ENCODE data around the gene GRAP2. TPM values are rescaled to one million over a fixed set of nuclear protein-coding genes. Genes with fewer than 3 reads are reported as not detected.

GRAP2 gene
- total and polyA plus RNA-seq, 2 of the 8 experiments (the other 6 are each of a cell fraction or from before 2014, with no cell fraction given): 0.08 TPM; not detected in 1

DNA sequence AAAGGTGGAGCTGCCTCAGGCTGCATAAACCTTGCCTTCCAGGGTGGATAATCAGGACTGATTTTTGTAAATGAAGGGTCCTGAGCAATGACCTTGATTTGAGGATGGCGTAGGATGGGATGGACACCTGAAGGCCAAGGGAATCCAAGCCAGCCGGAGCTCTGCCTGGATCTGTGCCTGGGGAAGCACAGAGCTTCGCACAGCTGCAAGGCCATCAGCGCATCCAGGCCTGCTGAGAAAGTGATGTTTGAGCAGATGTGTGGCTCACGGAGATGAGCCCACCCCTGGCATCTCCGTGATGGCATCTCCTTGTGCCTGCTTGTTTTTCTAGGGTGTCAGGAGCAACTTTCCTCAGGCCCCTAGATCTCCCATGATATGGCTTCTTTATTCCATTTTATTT is 117.2 kb downstream of the GRAP2 start:
- H2BK12ac ChIP-seq (ENCODE audit: low read depth, low read length): no peak overlapping the region
- TF ChIP-seq RXRA (IDR thresholded peaks at IDR 0.05; ENCODE audit: insufficient read depth, low read depth, low read length) (no peak), BRCA1 (IDR thresholded peaks at IDR 0.05; ENCODE audit: low read depth, low read length) (no peak)

More for the DNA sequence above, 117.2 kb downstream of the GRAP2 start:
- H3K18ac ChIP-seq (ENCODE audit: extremely low read depth, low read length): no peak overlapping the region
- no peaks in the 10 kb centered on the region; a peak in 1 of 4 replicates for H3K79me2 ChIP-seq (ENCODE audit: control insufficient read depth in 1 of 2, insufficient read depth in 2 of 2, low read length in 2 of 2)
- no peak overlapping the region for H3K4ac ChIP-seq (replicated peaks; ENCODE audit: insufficient read length, low read depth, low read length)
- H2BK5ac ChIP-seq (ENCODE audit: low read depth, low read length): no peak overlapping the region
- H3K9ac ChIP-seq (replicated peaks in 1 of 4; ENCODE audit: extremely low read depth in 1 of 4, low read depth in 3 of 4, low read length in 3 of 4): no peak overlapping the region
- no peaks in the 10 kb centered on the region for H3K79me1 ChIP-seq (ENCODE audit: low read depth, low read length)
- H2BK15ac ChIP-seq (ENCODE audit: low read length): no peak overlapping the region
- H2AFZ ChIP-seq (ENCODE audit: low read length): no peak overlapping the region
- H3K36me3 ChIP-seq (ENCODE audit: control insufficient read depth in 2 of 4, insufficient read depth in 4 of 4, low read length in 3 of 4): peaks cover 0 to 20% (median 8%) of the 10 kb centered on the region in 4 experiments; a peak in 5 of 8 replicates
- no peak overlapping the region for H4K8ac ChIP-seq (ENCODE audit: extremely low read depth, insufficient read depth, low read length)
- no peak overlapping the region for H3K27ac ChIP-seq (ENCODE audit: low read depth, low read length)
- no peak overlapping the region for H3K14ac ChIP-seq (ENCODE audit: insufficient read length)
- H3K4me3 ChIP-seq (ENCODE audit: extremely low read depth in 1 of 4, insufficient read depth in 2 of 4, low read depth in 3 of 4, low read length in 4 of 4): no peak overlapping the region
- H2BK120ac ChIP-seq (replicated peaks; ENCODE audit: low read depth, low read length): no peak overlapping the region
- no peaks in the 10 kb centered on the region for H3K27me3 ChIP-seq (replicated peaks in 1 of 4; ENCODE audit: control insufficient read depth in 3 of 4, extremely low read depth in 1 of 4, insufficient read depth in 3 of 4, low read length in 3 of 4)
- ChIA-PET POLR2A (ENCODE audit: partially characterized antibody) (interaction anchor here (0.8 kb wide), 1 partner anchor 21 kb away, joined by 3 read pairs; no protein-coding TSS in a partner anchor), CTCF (ENCODE audit: partially characterized antibody) (interaction anchor here (0.8 to 1.9 kb wide), 3 partner anchors 18 to 483 kb away, joined by 4 to 5 read pairs (median 4); no protein-coding TSS in a partner anchor)
- peaks cover 0 to 4% of the 10 kb centered on the region in 2 experiments for H4K20me1 ChIP-seq (replicated peaks in 1 of 2; ENCODE audit: control insufficient read depth in 1 of 2, insufficient read depth in 2 of 2, low read length in 2 of 2)
- no peak overlapping the region for H4K91ac ChIP-seq (replicated peaks; ENCODE audit: insufficient read length, low read length)
- no peak overlapping the region for H2AK5ac ChIP-seq (ENCODE audit: low read depth, low read length)
- no peak overlapping the region for H3K23ac ChIP-seq (ENCODE audit: insufficient read length)
- H4K5ac ChIP-seq (ENCODE audit: insufficient read length, low read depth, low read length): no peak overlapping the region
- no peak overlapping the region for H3K56ac ChIP-seq (replicated peaks; ENCODE audit: insufficient read length, low read depth, low read length)
- no peaks in the 10 kb centered on the region for H3K23me2 ChIP-seq (ENCODE audit: low read depth, low read length)
- 94% methylated on average over 5 of the region's 6 CpGs; no CpG with 5 or more reads in 1 of the 2 experiments for WGBS, 2 experiments (ENCODE audit: extremely low coverage in 1 of 2, insufficient coverage in 1 of 2, insufficient read length in 1 of 2, insufficient replicate concordance in 2 of 2, low coverage in 1 of 2, low lambda C conversion rate in 2 of 2, missing lambda C conversion rate in 1 of 2)
- no peak overlapping the region for H2BK20ac ChIP-seq (ENCODE audit: low read length)
- no peak overlapping the region for H3K4me2 ChIP-seq (ENCODE audit: insufficient read depth in 1 of 2, low read depth in 2 of 2, low read length in 2 of 2)
- FAIRE-seq: no peak
- H3K9me3 ChIP-seq (ENCODE audit: insufficient read depth in 2 of 2, low read depth in 1 of 2, low read length in 1 of 2): no peaks in the 10 kb centered on the region
- DNase-seq (ENCODE audit: low read depth in 1 of 2, low spot score in 2 of 2): no peak
- H3K4me1 ChIP-seq (replicated peaks in 1 of 4; ENCODE audit: control insufficient read depth in 3 of 4, insufficient read depth in 4 of 4, low read length in 3 of 4): no peaks in the 10 kb centered on the region

All from H1 (cell line).